ENCODE results near the gene VMP1. TPM values are rescaled to one million over a fixed set of nuclear protein-coding genes. Genes with fewer than 3 reads are reported as not detected.

The VMP1 gene
- total and polyA plus RNA-seq, 2 of the 13 experiments (the other 11 are each of a cell fraction or from before 2014, with no cell fraction given): 186 to 271 TPM

GRCh38 chr17:59890720-59891119 lies 183.3 kb downstream of the VMP1 start:
- Histone ChIP-seq H4K20me1 (ENCODE audit: insufficient read depth, low read length) (peaks cover 11% of the 10 kb centered on the region; the same call in 1 of the 2 replicates), H3K79me2 (ENCODE audit: insufficient read depth, low read length) (peaks cover 47% of the 10 kb centered on the region), H3K4me2 (ENCODE audit: low read depth, low read length) (peak overlapping the region; percentile 89), H3K9me3 (ENCODE audit: low read length) (no peaks in the 10 kb centered on the region), H3K27me3 (ENCODE audit: control insufficient read depth in 1 of 2, insufficient read depth in 2 of 2, low read length in 2 of 2) (no peaks in the 10 kb centered on the region; a peak in 1 of 5 replicates), H2AFZ (ENCODE audit: low read length) (no peak overlapping the region), H3K4me3 (replicated peaks in 1 of 3; ENCODE audit: insufficient read depth in 1 of 3, low read depth in 2 of 3, low read length in 3 of 3) (no peak overlapping the region), H3K36me3 (replicated peaks in 1 of 2; ENCODE audit: control insufficient read depth in 1 of 2, insufficient read depth in 2 of 2, low read length in 2 of 2) (peaks cover 4 to 9% of the 10 kb centered on the region in 2 experiments; a peak in 4 of 5 replicates), H3K27ac (ENCODE audit: extremely low read length, insufficient read depth, low read length) (no peak overlapping the region), H3K4me1 (ENCODE audit: insufficient read depth, low read length) (peaks cover 36% of the 10 kb centered on the region), H3K9ac (ENCODE audit: insufficient read depth, low read depth, low read length) (0 out of 2 replicates have a peak overlapping the region, but pooled peaks have one; percentile 6)
- 91% methylated on average over 2 of the region's 2 CpGs for WGBS (ENCODE audit: low lambda C conversion rate)
- no peak for ATAC-seq
- intact Hi-C loops (cut with micrococcal nuclease; ENCODE audit: unreplicated experiment) (loop anchor here (5.0 kb wide), 1 partner anchor 43 kb away; no protein-coding TSS in a partner anchor), in situ Hi-C loops (cut with HindIII; ENCODE audit: extremely low pct_ligation_motif_present, low pct_unique_long_range_greater_than_20kb) (no loop called here)
- ChIA-PET POLR2A (no interaction called here), CTCF (ENCODE audit: low intra/inter-chr PET ratio, low total read pairs) (no interaction called here)
- no peak for FAIRE-seq
- TSS peak; percentile 40 for BruUV-seq (replicated peaks)
- peak; percentile 61 for DNase-seq (ENCODE audit: low spot score)
- no peak for TF ChIP-seq DR1 (CRISPR knock-in tag; IDR thresholded peaks at IDR 0.05)
- no peak for TF ChIP-seq ZFP37 (CRISPR knock-in tag; IDR thresholded peaks at IDR 0.05; ENCODE audit: borderline replicate concordance)
- no peak for TF ChIP-seq SMAD3 (CRISPR knock-in tag; IDR thresholded peaks at IDR 0.05)
- TF ChIP-seq ZNF589 (CRISPR knock-in tag; conservative IDR thresholded peaks at IDR 0.05): no peak
- peak; percentile 69 for TF ChIP-seq FOSL2 (CRISPR knock-in tag; IDR thresholded peaks at IDR 0.05)
- no peak for TF ChIP-seq ZNF747 (CRISPR knock-in tag; IDR thresholded peaks at IDR 0.05; ENCODE audit: borderline replicate concordance)
- TF ChIP-seq HCFC1 (IDR thresholded peaks at IDR 0.05; ENCODE audit: low read depth, low read length): no peak
- TF ChIP-seq ZKSCAN8 (CRISPR knock-in tag; IDR thresholded peaks at IDR 0.05; ENCODE audit: borderline replicate concordance): no peak
- TF ChIP-seq SNAPC5 (CRISPR knock-in tag; IDR thresholded peaks at IDR 0.05; ENCODE audit: borderline replicate concordance): no peak
- TF ChIP-seq ATRX (CRISPR knock-in tag; IDR thresholded peaks at IDR 0.05; ENCODE audit: borderline replicate concordance): no peak
- no peak for TF ChIP-seq CSRNP2 (CRISPR knock-in tag; conservative IDR thresholded peaks at IDR 0.05; ENCODE audit: low read depth)
- TF ChIP-seq SAP130 (CRISPR knock-in tag; IDR thresholded peaks at IDR 0.05; ENCODE audit: low read depth): peak; percentile 38; the same call in 1 of the 2 replicates
- no peak for TF ChIP-seq HNF1A (IDR thresholded peaks at IDR 0.05; ENCODE audit: low read depth)
- no peak for TF ChIP-seq HNF1A (CRISPR knock-in tag; IDR thresholded peaks at IDR 0.05; ENCODE audit: borderline replicate concordance)
- no peak for TF ChIP-seq AGO2 (optimal IDR thresholded peaks at IDR 0.05; ENCODE audit: low read depth, low read length)
- TF ChIP-seq CEBPB (IDR thresholded peaks at IDR 0.05; ENCODE audit: borderline replicate concordance, low read depth, low read length): peak; percentile 46; the same call in 1 of the 2 replicates
- no peak for TF ChIP-seq ZNF20 (CRISPR knock-in tag; IDR thresholded peaks at IDR 0.05)
- no peak for TF ChIP-seq RNF219 (CRISPR knock-in tag; IDR thresholded peaks at IDR 0.05)
